Upper lobe of left lung (tissue), 4 donors: ENCODE data around the gene NOL4L.

Experiments used
- CTCF ChIP-seq, 6 experiments: fragments of 450-650 bp in 4 of 6; fragments of 200-600 bp in 2 of 6; sonication (generic) in 2 of 6; IDR thresholded peaks; one replicate each; pipeline ENCODE4 v1.5.1; 2016 to 2019; ENCODE audit warnings: antibody characterized with exemption in 6 of 6
- EP300 ChIP-seq, 4 donors: sonication (generic); formaldehyde crosslinking; IDR thresholded peaks; one replicate each; pipeline ENCODE4 v1.5.1; 2017; ENCODE audit warnings: antibody characterized with exemption in 4 of 4, control low read depth in 2 of 4
- POLR2A ChIP-seq, 4 donors: fragments of 450-650 bp; IDR thresholded peaks; one replicate each; pipeline ENCODE4 v1.5.1; 2016 to 2017; ENCODE audit warnings: antibody characterized with exemption in 4 of 4, mild to moderate bottlenecking in 2 of 4
- POLR2AphosphoS5 ChIP-seq, 2 donors: sonication (generic); formaldehyde crosslinking; IDR thresholded peaks; one replicate each; pipeline ENCODE4 v1.5.1; 2017; ENCODE audit warnings: antibody characterized with exemption in 2 of 2

- no peak for TF ChIP-seq CTCF (IDR thresholded peaks at IDR 0.05)
- TF ChIP-seq POLR2AphosphoS5 (IDR thresholded peaks at IDR 0.05): no peak
- TF ChIP-seq EP300 (IDR thresholded peaks at IDR 0.05): no peak
- TF ChIP-seq POLR2A (IDR thresholded peaks at IDR 0.05): no peak
These were observed 26.2 kb upstream of the NOL4L start for GRCh38 chr20:32611286-32611685.
